ENCODE measurements around the gene MOSMO.

GRCh38 chr16:22130528-22130927 is 122.6 kb downstream of the MOSMO start:
- TF ChIP-seq CTCF (IDR thresholded peaks at IDR 0.05; ENCODE audit: low read depth, low read length, poor library complexity, severe bottlenecking) (no peak), EZH2phosphoT487 (IDR thresholded peaks at IDR 0.05; ENCODE audit: borderline replicate concordance, low read length) (no peak)
